NCI-H446 treated with DMSO at 0.1 percent for 48 hours (cell line): ENCODE measurements around the gene CETN2.
"Not testable (repeated sequence)": the region's sequence is repeated elsewhere in the genome, so short reads cannot be mapped to it uniquely, and the experiment has no call there.

Source experiments
- DNase-seq: peaks from one replicate; lab custom pipeline; 2025; lab: John Stamatoyannopoulos, UW

Gene CETN2

GRCh38 chrX:152830312-152831305 is at the start of gene CETN2, which contains the start of gene NSDHL:
Gene CETN2, minus strand, starts transcription at chrX:152830757. Its CDS starts 47 bp downstream, at chrX:152830710.
Gene NSDHL, plus strand, starts transcription at chrX:152831063. Its CDS starts 15,262 bp downstream, at chrX:152846325.
- peak; percentile 92 for DNase-seq

- no peak for DNase-seq
Measured at GRCh38 chrX:152878976-152879755, 48.6 kb upstream of the CETN2 start.

DNA sequence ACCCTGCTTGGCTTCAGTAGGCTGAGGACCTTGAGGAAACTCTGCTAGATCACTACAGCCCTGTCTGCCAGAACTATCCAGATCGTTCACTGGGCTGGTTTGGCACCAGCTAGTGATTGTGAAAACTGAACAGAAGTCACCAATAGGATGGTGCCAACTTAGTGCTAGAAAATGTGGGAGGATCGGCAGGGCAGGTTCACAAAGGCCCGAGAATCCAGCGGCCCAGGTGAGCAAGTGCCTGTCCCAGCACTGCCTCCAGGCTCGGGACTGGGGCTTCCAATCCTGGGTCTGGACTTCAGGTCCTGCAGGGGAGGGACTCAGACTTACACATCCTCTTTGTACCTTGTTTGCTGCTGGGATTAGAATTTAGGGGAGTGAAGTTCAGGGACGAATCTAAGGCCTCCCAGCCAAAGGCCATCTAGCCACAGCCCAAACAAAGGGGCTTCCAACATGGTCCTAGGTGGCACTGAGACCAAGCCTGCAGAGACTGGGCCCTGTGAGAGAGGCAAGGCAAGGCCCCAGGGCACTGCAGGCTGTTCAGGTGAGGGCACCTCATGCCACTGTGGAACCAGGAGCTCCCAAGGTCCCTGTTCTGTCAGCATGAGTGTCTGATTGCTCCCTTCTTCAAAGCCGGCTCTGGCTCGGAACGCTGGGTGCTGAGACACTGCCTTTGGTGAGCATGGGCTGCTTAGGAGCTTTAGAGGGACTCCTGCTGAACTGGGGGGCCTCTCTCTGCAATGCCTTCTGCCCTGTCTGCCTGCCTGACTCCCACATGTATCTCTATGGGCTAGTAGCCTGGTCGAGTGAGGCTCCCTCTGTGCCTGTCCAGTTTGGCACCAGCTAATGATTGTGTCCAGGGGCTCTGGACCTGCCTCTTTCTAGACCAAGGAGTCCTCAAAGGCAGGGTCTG is 46.6 kb upstream of the CETN2 start:
- no peak for DNase-seq

- DNase-seq: no peak
Measured at GRCh38 chrX:152873361-152873760, 42.8 kb upstream of the CETN2 start.

- DNase-seq: no peak
Measured at GRCh38 chrX:152872522-152872921, 42.0 kb upstream of the CETN2 start.

DNA sequence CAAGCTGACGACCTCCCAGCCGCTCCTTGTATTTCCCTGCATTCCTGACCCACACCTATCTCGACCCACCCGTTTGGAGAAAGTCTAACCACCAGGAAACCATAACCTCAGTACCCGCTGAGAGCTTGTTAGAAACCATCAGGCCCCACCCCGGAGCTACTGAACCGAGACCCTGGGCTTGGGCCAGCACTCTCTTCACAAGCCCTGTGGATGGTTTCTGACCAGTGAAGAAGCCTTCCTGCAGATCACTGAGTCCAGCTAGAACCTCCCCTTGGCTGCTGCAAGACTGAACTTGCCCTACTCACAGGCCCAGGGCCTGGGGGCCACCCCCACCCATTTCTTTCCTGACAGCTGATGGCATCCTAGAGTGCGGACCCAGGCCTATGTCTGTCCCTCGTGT is 40.7 kb upstream of the CETN2 start:
- DNase-seq: no peak

- no peak for DNase-seq
Measured at GRCh38 chrX:152869972-152870371, 39.4 kb upstream of the CETN2 start.

DNA sequence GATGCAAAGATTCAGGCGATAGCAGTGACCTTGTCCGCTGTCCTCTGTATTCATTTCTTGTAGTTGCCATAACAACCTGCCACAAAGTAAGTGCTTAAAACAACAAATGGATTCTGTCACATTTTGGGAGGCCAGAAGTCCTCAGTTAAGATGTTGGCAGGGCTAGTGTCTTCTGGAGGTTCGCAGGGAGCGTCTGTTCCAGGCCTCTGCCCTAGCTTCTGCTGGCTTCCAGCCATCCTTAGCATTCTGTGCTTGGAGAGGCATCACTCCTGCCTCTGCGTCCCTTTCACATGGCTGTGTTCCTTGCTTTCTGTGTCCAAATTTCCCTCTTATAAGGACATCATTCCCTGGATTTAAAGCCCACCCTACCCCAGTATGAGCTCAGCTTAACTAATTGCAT is 35.8 kb upstream of the CETN2 start:
- no peak for DNase-seq

DNA sequence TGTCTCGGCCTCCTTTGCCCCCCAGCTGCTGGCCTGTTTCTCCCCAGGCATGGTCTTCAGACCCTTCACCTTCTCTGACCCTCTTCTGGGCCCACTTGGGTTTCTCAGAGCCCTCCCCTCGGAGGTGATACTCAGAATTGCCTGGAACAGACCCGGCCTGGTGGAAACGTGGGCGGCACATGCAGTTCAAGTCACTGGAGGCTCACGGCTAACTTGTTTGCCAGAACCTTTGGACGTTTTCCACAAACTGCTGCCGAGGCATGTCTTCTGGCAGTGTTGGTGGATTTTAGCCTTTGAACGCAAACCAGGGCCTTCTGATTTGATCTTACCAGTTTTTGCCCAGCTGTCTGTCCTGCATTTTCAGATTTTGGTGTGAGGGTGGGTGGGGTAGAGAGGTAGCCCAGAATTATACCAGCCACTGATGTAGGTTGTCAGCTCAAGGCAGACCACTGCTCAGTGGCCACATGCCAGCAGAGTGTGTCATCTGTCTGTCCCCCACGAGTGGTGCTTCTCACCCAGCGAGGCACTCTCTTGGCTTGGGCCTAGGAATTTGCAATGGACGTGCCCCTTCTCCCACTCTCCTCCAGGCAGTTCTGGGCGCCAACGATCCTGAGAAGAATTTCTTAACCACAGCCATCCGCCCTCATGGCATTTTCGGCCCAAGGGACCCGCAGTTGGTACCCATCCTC is 34.8 kb upstream of the CETN2 start:
- DNase-seq: no peak

GRCh38 chrX:152861826-152862225 is 31.3 kb upstream of the CETN2 start:
- no peak for DNase-seq

DNA sequence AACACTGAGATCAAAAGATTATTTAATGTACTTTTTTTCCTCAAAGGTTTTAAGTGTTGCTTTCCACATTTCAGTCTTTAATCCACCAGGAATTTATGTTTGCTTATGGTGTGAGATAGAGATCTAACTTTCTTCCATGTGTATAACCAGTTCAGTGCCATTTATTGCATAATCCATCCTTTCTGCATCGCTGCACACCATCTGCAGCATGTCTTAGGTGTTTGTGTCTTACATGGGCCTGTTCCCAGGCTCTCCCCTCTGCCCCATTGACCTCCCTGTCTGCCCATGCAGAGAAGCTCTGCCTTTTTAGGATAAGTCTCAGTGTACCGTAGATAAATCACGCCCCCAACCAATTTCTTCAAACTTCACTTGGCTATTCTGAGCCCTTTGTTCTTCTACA is 30.6 kb upstream of the CETN2 start:
- no peak for DNase-seq

DNA sequence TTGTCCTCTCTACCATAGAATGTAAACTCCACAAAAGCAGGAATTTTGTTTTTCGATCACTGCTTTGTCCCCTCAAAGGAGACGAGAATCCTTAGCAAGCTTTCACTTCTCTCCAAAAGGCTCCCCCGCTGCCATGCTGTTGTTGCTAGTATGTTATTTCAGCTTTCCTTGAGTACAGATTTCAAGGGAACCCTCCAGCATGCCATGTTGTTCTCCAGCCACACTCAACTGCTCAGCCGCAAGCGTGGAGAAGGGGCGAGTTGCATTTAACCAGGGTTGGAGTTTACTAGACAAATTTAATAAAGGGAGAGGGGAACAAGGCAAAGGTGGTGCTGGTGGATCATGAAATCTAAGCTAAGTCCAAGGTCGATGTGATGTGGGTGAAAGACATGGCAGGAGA is 23.4 kb upstream of the CETN2 start:
- no peak for DNase-seq

GRCh38 chrX:152850465-152850864 is 19.9 kb upstream of the CETN2 start:
- DNase-seq: no peak

- DNase-seq: no peak
Measured at GRCh38 chrX:152847281-152847680, 16.7 kb upstream of the CETN2 start.

DNA sequence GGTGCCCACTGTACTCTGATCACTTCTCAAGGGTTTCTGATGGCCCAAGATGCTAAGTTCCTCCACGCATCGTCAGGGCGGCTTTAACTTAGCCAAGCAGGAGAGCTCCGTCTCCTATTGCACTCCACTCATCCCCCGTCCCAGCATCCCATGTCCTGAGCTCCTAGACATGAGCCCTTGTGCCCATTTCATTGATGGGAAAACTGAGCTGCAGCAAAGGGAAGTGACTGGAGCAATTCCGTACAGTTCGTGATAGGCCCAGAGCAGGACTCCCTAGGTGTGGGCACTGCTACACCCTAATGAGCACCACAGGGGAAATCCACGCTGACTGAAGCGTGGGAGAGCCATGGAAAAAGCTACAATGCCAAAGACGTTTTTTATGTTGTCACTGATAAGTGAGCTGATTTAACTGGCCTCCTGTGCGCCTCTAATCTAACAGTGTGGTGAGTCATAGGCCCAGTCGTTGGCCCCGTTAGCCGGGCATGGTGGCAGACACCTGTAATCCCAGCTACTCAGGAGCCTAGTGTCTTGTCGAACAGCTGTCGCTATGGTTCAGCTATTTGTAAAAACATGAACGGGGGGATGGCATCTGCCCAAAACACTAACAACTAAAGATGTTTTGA is 15.2 kb upstream of the CETN2 start:
- DNase-seq: no peak

DNA sequence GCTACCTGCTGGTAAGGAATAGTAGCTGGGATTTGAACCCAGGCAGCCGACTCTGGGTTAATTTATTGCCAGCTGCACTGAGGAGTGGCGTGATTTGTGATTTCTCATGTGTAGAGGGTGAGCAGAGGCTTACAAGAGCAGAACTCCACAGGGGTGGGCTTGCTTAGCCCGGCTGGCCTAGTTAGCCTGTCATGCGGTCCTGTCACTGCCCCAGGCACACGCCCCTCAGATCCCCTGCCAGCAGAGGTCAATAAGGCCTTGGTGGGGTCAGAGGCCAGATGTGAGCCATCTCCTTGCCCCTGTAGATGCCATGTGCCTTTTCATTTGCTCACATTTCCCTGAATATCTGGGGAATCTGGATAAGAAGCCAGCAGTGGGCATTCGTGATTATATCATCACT is 13.7 kb upstream of the CETN2 start:
- DNase-seq: no peak

DNA sequence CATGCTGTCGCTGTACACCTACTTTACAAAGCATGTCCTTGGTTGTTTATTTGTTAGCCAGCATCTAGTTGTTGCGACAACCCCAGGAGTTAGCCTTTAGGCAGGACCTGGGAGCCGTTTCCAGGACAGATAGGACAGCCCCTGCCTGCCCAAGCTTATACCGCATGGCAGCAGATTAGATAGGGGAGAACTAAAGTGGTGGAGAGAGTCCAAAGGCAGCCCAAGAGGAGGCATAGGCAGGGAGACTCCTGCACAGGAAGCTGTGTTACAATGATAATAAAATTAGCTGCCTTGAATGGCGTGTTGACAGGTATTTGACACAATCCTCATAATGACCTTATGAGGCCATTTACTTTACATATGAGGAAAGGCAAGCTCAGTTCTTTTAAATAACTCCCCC is 13.3 kb upstream of the CETN2 start:
- no peak for DNase-seq

- no peak for DNase-seq
Measured at GRCh38 chrX:152842772-152843338, 12.3 kb upstream of the CETN2 start.

DNA sequence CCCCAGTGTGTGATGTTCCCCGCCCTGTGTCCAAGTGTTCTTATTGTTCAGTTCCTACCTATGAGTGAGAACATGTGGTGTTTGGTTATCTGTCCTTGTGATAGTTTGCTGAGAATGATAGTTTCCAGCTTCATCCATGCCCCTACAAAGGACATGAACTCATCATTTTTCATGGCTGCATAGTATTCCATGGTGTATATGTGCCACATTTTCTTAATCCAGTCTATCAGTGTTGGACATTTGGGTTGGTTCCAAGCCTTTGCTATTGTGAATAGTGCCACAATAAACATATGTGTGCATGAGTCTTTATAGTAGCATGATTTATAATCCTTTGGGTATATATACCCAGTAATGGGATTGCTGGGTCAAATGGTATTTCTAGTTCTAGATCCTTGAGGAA is 4.9 kb upstream of the CETN2 start:
- not testable (repeated sequence) for DNase-seq

GRCh38 chrX:152833378-152833777 is 2.8 kb upstream of the CETN2 start:
- no peak for DNase-seq
